ENCODE data around the gene RMND5A.

GRCh38 chr2:86821306-86821705 lies 101.2 kb downstream of the RMND5A start:
- TF ChIP-seq POLR2A (IDR thresholded peaks at IDR 0.05; ENCODE audit: low read length) (no peak), GATA1 (IDR thresholded peaks at IDR 0.05; ENCODE audit: low read depth, low read length) (no peak)

Measured in erythroblast (primary cell).